Ascending aorta (tissue), 2 donors: ENCODE data around the gene DERL2. TPM values are rescaled to one million over a fixed set of nuclear protein-coding genes. Genes with fewer than 3 reads are reported as not detected.

Source experiments
- DNase-seq, 2 donors: peaks; one replicate each; pipeline ENCODE4 v3.0.0-alpha.2; 2019; ENCODE audit warnings: low spot score in 2 of 2
- H3K27ac ChIP-seq, 2 donors: fragments of 200-600 bp; sonication (generic); one replicate each; pipeline ENCODE4 v1.5.1; 2016 to 2017; ENCODE audit warnings: mild to moderate bottlenecking in 1 of 2
- H3K27me3 ChIP-seq: fragments of 200-600 bp; sonication (generic); one replicate; pipeline ENCODE4 v1.5.1; 2017
- H3K36me3 ChIP-seq, 2 donors: fragments of 200-600 bp; sonication (generic); one replicate each; pipeline ENCODE4 v1.5.1; 2016
- H3K4me1 ChIP-seq, 2 donors: fragments of 200-600 bp; sonication (generic); one replicate each; pipeline ENCODE4 v1.5.1; 2016 to 2017; ENCODE audit warnings: mild to moderate bottlenecking in 1 of 2
- H3K4me3 ChIP-seq, 2 donors: fragments of 200-600 bp; sonication (generic); one replicate each; pipeline ENCODE4 v1.5.1; 2016 to 2017; ENCODE audit warnings: mild to moderate bottlenecking in 1 of 2
- H3K9me3 ChIP-seq, 2 donors: fragments of 200-600 bp; sonication (generic); one replicate each; pipeline ENCODE4 v1.5.1; 2016
- intact Hi-C: fragments of 100-400 bp; cut with DNase I; formaldehyde crosslinking; loops from one replicate; pipeline ENCODE4 v1.15.1; 2023
- total RNA-seq: library from RNA; depleted of rRNA; stranded (reverse); fragments of >200 nt; gene quantifications from one replicate; pipeline ENCODE4 v1.1.0, GENCODE V29; 2016
- TF ChIP-seq, protein P1 (sequence below), 3 experiments: fragments of 200-600 bp in 2 of 3; fragments of 450-650 bp in 1 of 3; sonication (generic) in 2 of 3; IDR thresholded peaks; one replicate each; pipeline ENCODE4 v1.5.1; 2016 to 2019; ENCODE audit warnings: antibody characterized with exemption in 3 of 3, mild to moderate bottlenecking in 1 of 3, moderate library complexity in 1 of 3

Gene DERL2
- total RNA-seq, 1 donor from 2014 or later, result 7.5 TPM

DNA sequence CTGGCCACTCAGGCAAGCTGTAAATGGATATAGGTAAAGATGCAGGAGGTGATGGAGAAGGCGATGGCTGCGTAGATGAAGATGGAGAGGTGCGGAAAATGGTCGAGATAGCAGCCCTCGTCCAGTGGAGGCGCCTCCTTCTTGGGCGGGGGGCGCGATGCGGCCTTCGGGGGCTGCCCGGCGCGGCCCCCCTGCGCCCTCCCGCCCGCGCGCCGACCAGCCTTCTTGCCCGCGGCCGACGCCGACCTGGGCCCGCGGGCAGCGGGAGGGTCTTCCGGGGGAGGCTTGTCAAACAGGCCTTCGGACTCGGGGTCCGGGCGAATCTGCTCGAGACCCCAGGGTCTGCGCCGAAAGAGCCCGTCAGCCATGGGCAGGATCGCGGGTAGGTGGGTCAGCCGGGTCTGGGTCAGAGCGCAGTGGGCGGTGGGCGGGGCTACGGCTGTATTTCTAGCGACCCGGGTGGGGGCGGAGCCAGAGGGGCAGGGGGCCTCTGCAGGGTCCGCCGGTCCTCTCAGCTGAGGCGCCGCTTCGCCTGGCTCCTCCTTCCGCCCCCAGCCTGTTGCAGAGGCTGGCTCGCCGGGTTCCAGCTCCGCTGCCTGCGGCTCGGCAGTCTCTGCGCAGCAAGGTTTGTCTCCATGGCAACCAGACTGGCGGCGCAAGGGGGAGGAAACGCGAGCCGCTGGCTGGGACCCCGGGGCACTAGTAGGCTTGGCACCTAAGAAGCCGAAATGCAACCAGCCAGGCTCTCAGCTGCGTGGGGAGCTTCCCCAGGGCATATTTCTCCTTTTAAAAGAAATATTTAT, 14.8 kb upstream of the DERL2 start:
- H3K27ac ChIP-seq, result peak overlapping the region; percentile 20 to 23
- intact Hi-C loops, result no loop called here
- no peaks in the 10 kb centered on the region for H3K9me3 ChIP-seq
- peak; percentile 31 to 87 for DNase-seq
- peaks cover 0 to 9% of the 10 kb centered on the region in 2 donors for H3K4me1 ChIP-seq
- no peaks in the 10 kb centered on the region for H3K27me3 ChIP-seq
- peak overlapping the region; percentile 63 to 75 for H3K4me3 ChIP-seq
- TF ChIP-seq, protein P1, sequence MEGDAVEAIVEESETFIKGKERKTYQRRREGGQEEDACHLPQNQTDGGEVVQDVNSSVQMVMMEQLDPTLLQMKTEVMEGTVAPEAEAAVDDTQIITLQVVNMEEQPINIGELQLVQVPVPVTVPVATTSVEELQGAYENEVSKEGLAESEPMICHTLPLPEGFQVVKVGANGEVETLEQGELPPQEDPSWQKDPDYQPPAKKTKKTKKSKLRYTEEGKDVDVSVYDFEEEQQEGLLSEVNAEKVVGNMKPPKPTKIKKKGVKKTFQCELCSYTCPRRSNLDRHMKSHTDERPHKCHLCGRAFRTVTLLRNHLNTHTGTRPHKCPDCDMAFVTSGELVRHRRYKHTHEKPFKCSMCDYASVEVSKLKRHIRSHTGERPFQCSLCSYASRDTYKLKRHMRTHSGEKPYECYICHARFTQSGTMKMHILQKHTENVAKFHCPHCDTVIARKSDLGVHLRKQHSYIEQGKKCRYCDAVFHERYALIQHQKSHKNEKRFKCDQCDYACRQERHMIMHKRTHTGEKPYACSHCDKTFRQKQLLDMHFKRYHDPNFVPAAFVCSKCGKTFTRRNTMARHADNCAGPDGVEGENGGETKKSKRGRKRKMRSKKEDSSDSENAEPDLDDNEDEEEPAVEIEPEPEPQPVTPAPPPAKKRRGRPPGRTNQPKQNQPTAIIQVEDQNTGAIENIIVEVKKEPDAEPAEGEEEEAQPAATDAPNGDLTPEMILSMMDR (IDR thresholded peaks at IDR 0.05), result no peak
- H3K36me3 ChIP-seq, result peaks cover 0 to 20% of the 10 kb centered on the region in 2 donors

- Histone ChIP-seq H3K4me3 (peak overlapping the region; percentile 63 to 75), H3K4me1 (peaks cover 0 to 9% of the 10 kb centered on the region in 2 donors), H3K9me3 (no peaks in the 10 kb centered on the region), H3K27ac (no peak overlapping the region), H3K36me3 (peaks cover 0 to 14% of the 10 kb centered on the region in 2 donors), H3K27me3 (no peaks in the 10 kb centered on the region)
- intact Hi-C loops, result no loop called here
- DNase-seq, result no peak
- TF ChIP-seq, protein P1 (IDR thresholded peaks at IDR 0.05), result no peak
These were observed 14.2 kb upstream of the DERL2 start for GRCh38 chr17:5500247-5500588.

GRCh38 chr17:5499476-5500231, 13.7 kb upstream of the DERL2 start:
- Histone ChIP-seq H3K27me3 (no peaks in the 10 kb centered on the region), H3K4me1 (peaks cover 0 to 9% of the 10 kb centered on the region in 2 donors), H3K36me3 (peaks cover 0 to 12% of the 10 kb centered on the region in 2 donors), H3K9me3 (no peaks in the 10 kb centered on the region), H3K4me3 (peak overlapping the region; percentile 63 to 75), H3K27ac (no peak overlapping the region)
- intact Hi-C loops, result no loop called here
- TF ChIP-seq, protein P1 (IDR thresholded peaks at IDR 0.05), result no peak
- no peak for DNase-seq

DNA sequence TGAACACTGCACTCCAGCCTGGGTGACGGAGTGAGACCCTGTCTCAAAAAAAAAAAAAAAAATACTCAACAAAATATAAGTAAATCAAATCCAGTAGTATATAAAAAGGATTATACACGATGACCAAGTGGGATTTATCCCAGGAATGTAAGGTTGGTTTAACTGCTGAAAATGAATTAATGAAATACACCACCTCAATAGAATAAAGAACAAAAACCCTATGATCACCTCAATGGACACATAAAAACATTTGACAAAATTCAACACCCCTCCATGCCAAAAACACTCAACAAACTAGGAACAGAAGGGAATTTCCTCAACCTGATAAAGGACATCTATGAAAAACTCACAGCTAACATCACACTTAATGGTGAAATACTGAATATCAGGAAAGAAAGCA, 7.0 kb upstream of the DERL2 start:
- TF ChIP-seq, protein P1 (IDR thresholded peaks at IDR 0.05), result no peak
- Histone ChIP-seq H3K4me3 (no peak overlapping the region), H3K4me1 (peaks cover 0 to under 1% of the 10 kb centered on the region in 2 donors), H3K36me3 (peaks cover 12 to 25% of the 10 kb centered on the region in 2 donors), H3K27me3 (no peaks in the 10 kb centered on the region), H3K9me3 (no peaks in the 10 kb centered on the region), H3K27ac (no peak overlapping the region)
- no peak for DNase-seq
- intact Hi-C loops, result no loop called here

DNA sequence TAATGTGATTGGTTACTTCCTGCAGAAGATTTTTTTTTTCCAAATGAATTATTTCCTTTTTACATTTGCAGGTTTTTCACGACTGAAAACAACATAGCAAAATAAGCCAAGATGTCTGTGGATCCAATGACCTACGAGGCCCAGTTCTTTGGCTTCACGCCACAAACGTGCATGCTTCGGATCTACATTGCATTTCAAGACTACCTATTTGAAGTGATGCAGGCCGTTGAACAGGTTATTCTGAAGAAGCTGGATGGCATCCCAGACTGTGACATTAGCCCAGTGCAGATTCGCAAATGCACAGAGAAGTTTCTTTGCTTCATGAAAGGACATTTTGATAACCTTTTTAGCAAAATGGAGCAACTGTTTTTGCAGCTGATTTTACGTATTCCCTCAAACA, 2.8 kb upstream of the DERL2 start:
- no peak for DNase-seq
- H3K4me3 ChIP-seq, result no peak overlapping the region
- H3K9me3 ChIP-seq, result no peaks in the 10 kb centered on the region
- TF ChIP-seq, protein P1 (IDR thresholded peaks at IDR 0.05), result no peak
- no peak overlapping the region for H3K27ac ChIP-seq
- peaks cover 0 to 20% of the 10 kb centered on the region in 2 donors for H3K4me1 ChIP-seq
- intact Hi-C loops, result loop anchor here (10.0 kb wide), 2 partner anchors 956 to 1166 kb away; partner anchors contain the start of genes C17orf100, MED31 and PIMREG
- no peaks in the 10 kb centered on the region for H3K27me3 ChIP-seq
- peaks cover 18 to 33% of the 10 kb centered on the region in 2 donors for H3K36me3 ChIP-seq
